Measurements from ENCODE around the gene MAD1L1. TPM values are rescaled to one million over a fixed set of nuclear protein-coding genes. Genes with fewer than 3 reads are reported as not detected.

MAD1L1 gene
- total and polyA plus RNA-seq, 4 donors, result 12.8 to 20.7 (median 16.5) TPM

DNA sequence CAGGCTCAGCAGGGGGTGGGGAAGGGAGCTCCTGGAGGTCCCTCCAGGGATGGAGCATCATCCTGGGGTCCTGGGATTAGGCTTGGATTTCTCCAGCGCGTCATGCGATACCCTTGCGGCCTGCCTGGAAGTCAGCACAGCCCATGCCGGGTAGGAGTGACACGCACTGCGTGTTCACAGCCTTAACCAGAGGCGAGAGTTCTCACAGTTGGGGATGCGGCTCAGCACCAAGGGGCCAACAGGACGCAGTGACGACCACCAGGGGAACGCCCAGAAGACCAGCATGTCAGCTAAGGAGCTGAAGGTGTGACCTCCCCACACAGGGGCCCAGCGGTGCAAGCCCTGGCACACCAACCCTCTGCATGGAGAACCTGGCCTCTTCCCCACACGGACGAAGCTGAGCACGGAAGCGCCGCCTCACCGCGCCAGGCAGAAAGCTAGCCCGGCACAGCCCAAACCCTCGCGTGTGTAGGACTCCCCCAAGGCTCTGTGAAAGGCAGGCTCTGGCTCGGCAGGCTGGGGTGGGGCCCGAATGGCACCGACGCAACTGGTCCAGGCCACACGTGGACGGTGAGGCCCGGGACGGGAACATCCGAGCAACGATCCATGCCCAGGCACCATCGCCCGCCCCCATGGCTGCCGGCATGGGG is 364.1 kb downstream of the MAD1L1 start:
- H3K36me3 ChIP-seq (ENCODE audit: control insufficient read depth in 4 of 4, insufficient read depth in 3 of 4, low read depth in 1 of 4, low read length in 3 of 4), result no peaks in the 10 kb centered on the region
- TF ChIP-seq JUND (IDR thresholded peaks at IDR 0.05) (no peak), SP1 (IDR thresholded peaks at IDR 0.05) (no peak), YY1 (IDR thresholded peaks at IDR 0.05) (no peak), RXRA (IDR thresholded peaks at IDR 0.05) (no peak), TAF1 (conservative IDR thresholded peaks at IDR 0.05) (no peak)
- TF ChIP-seq, protein P1, sequence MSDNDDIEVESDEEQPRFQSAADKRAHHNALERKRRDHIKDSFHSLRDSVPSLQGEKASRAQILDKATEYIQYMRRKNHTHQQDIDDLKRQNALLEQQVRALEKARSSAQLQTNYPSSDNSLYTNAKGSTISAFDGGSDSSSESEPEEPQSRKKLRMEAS (IDR thresholded peaks at IDR 0.05), result no peak
- H3K4me3 ChIP-seq (ENCODE audit: low read depth in 1 of 3, low read length in 3 of 3), result no peak overlapping the region
- no peak overlapping the region for H3K9ac ChIP-seq (ENCODE audit: low read depth in 1 of 2, low read length in 2 of 2)
- whole genome bisulfite sequencing, result 98% methylated on average over 36 of the region's 36 CpGs
- no peak for DNase-seq (ENCODE audit: low spot score)
- no peaks in the 10 kb centered on the region for H3K9me3 ChIP-seq (ENCODE audit: control insufficient read depth in 4 of 4, low read length in 3 of 4)
- no peaks in the 10 kb centered on the region for H3K27me3 ChIP-seq (ENCODE audit: control insufficient read depth in 4 of 4, insufficient read depth in 4 of 4, low read length in 3 of 4)
- peaks cover 0 to 16% (median 10%) of the 10 kb centered on the region in 4 donors for H3K4me1 ChIP-seq (ENCODE audit: control insufficient read depth in 4 of 4, insufficient read depth in 4 of 4, low read length in 3 of 4)
- H3K27ac ChIP-seq (ENCODE audit: low read depth in 1 of 2, low read length in 2 of 2), result no peak overlapping the region

DNA sequence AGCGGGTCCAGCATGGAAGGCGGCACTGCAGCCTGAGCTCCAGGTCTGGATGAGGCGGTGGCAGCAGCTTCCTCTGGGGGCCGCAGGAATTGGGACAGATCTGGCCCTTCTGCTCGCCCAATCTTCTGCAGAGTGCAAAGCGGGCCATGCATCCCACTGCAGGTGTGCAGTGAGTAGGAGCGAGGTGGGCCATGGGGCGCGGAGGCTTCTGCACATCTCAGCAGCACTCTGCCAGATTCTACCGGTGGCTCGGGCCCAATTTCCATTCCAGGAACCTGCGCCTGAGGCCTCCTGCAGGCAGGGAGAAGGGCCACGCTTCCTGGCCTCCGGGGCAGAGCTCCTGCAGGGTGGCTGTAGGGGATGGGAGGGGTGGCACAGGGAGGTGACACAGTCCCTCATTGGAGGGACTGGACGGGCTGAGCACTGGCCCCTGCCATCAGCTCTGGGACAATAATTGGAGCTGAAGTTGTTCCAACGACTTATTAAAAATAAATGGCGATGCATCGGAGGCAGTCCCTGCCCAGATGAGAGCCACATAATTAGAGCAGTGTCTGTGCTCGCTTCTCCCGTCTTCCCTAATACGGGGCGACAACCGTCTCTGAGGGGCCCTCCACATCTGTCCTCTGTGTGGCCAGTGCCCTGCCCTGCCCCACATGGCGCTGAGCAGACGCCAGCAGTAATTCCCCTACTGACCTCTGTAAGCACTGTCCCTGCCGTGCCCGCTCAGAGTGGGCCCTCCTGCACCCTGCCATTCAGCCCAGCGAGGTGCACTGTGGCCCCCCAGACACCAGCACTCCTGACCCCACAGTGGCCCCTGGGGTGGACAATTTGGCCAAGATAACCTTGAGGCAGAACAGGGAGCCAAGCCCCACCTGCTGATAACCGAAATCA is 365.1 kb downstream of the MAD1L1 start:
- Histone ChIP-seq H3K4me3 (ENCODE audit: low read depth in 1 of 3, low read length in 3 of 3) (no peak overlapping the region), H3K36me3 (ENCODE audit: control insufficient read depth in 4 of 4, insufficient read depth in 3 of 4, low read depth in 1 of 4, low read length in 3 of 4) (no peaks in the 10 kb centered on the region), H3K27ac (ENCODE audit: low read depth in 1 of 2, low read length in 2 of 2) (no peak overlapping the region), H3K9ac (ENCODE audit: low read depth in 1 of 2, low read length in 2 of 2) (no peak overlapping the region), H3K4me1 (ENCODE audit: control insufficient read depth in 4 of 4, insufficient read depth in 4 of 4, low read length in 3 of 4) (peaks cover 0 to 14% (median 11%) of the 10 kb centered on the region in 4 donors), H3K9me3 (ENCODE audit: control insufficient read depth in 4 of 4, low read length in 3 of 4) (no peaks in the 10 kb centered on the region), H3K27me3 (ENCODE audit: control insufficient read depth in 4 of 4, insufficient read depth in 4 of 4, low read length in 3 of 4) (no peaks in the 10 kb centered on the region)
- TF ChIP-seq GABPA (IDR thresholded peaks at IDR 0.05 in 1 of 2, conservative IDR thresholded peaks at IDR 0.05 in 1 of 2), result no peak
- no peak for TF ChIP-seq HNF4A (conservative IDR thresholded peaks at IDR 0.05)
- no peak for TF ChIP-seq YY1 (IDR thresholded peaks at IDR 0.05)
- TF ChIP-seq, protein P1 (IDR thresholded peaks at IDR 0.05), result no peak
- no peak for TF ChIP-seq EGR1 (IDR thresholded peaks at IDR 0.05; ENCODE audit: low read depth in 2 of 2)
- no peak for TF ChIP-seq HNF4G (IDR thresholded peaks at IDR 0.05)
- TF ChIP-seq, protein P2, sequence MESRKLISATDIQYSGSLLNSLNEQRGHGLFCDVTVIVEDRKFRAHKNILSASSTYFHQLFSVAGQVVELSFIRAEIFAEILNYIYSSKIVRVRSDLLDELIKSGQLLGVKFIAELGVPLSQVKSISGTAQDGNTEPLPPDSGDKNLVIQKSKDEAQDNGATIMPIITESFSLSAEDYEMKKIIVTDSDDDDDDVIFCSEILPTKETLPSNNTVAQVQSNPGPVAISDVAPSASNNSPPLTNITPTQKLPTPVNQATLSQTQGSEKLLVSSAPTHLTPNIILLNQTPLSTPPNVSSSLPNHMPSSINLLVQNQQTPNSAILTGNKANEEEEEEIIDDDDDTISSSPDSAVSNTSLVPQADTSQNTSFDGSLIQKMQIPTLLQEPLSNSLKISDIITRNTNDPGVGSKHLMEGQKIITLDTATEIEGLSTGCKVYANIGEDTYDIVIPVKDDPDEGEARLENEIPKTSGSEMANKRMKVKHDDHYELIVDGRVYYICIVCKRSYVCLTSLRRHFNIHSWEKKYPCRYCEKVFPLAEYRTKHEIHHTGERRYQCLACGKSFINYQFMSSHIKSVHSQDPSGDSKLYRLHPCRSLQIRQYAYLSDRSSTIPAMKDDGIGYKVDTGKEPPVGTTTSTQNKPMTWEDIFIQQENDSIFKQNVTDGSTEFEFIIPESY (IDR thresholded peaks at IDR 0.05), result no peak
- no peak for TF ChIP-seq FOXA1 (IDR thresholded peaks at IDR 0.05)
- no peak for TF ChIP-seq RXRA (IDR thresholded peaks at IDR 0.05)
- no peak for TF ChIP-seq SP1 (IDR thresholded peaks at IDR 0.05)
- no peak for TF ChIP-seq FOXA2 (IDR thresholded peaks at IDR 0.05)
- TF ChIP-seq TAF1 (conservative IDR thresholded peaks at IDR 0.05), result no peak
- TF ChIP-seq JUND (IDR thresholded peaks at IDR 0.05), result no peak
- TF ChIP-seq, protein P3, sequence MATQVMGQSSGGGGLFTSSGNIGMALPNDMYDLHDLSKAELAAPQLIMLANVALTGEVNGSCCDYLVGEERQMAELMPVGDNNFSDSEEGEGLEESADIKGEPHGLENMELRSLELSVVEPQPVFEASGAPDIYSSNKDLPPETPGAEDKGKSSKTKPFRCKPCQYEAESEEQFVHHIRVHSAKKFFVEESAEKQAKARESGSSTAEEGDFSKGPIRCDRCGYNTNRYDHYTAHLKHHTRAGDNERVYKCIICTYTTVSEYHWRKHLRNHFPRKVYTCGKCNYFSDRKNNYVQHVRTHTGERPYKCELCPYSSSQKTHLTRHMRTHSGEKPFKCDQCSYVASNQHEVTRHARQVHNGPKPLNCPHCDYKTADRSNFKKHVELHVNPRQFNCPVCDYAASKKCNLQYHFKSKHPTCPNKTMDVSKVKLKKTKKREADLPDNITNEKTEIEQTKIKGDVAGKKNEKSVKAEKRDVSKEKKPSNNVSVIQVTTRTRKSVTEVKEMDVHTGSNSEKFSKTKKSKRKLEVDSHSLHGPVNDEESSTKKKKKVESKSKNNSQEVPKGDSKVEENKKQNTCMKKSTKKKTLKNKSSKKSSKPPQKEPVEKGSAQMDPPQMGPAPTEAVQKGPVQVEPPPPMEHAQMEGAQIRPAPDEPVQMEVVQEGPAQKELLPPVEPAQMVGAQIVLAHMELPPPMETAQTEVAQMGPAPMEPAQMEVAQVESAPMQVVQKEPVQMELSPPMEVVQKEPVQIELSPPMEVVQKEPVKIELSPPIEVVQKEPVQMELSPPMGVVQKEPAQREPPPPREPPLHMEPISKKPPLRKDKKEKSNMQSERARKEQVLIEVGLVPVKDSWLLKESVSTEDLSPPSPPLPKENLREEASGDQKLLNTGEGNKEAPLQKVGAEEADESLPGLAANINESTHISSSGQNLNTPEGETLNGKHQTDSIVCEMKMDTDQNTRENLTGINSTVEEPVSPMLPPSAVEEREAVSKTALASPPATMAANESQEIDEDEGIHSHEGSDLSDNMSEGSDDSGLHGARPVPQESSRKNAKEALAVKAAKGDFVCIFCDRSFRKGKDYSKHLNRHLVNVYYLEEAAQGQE (IDR thresholded peaks at IDR 0.05), result no peak
- no peak for TF ChIP-seq NR2F2 (IDR thresholded peaks at IDR 0.05)
- no peak for DNase-seq (ENCODE audit: low spot score)
- WGBS, result 94% methylated on average over 29 of the region's 29 CpGs
